K562 treated with DMSO at 1 percent for 48 hours (cell line): ENCODE results near the gene ADGRB3. TPM values are rescaled to one million over a fixed set of nuclear protein-coding genes. Genes with fewer than 3 reads are reported as not detected.

Source experiments
- total RNA-seq: library from RNA; unstranded; fragments of 300-600 nt; gene quantifications from 2 replicates; pipeline ENCODE4 v1.2.3, GENCODE V29; 2022; ENCODE audit warnings: low replicate concordance; ENCODE audit errors: extremely low read depth

Gene ADGRB3
- not detected in 2 replicates for total RNA-seq

GRCh38 chr6:68634726-68635411 lies at the start of gene ADGRB3:
ADGRB3 (plus strand) TSS chr6:68635282; CDS start chr6:68638676, 3,394 bp downstream.

